ENCODE measurements around the gene FADS1.

DNA sequence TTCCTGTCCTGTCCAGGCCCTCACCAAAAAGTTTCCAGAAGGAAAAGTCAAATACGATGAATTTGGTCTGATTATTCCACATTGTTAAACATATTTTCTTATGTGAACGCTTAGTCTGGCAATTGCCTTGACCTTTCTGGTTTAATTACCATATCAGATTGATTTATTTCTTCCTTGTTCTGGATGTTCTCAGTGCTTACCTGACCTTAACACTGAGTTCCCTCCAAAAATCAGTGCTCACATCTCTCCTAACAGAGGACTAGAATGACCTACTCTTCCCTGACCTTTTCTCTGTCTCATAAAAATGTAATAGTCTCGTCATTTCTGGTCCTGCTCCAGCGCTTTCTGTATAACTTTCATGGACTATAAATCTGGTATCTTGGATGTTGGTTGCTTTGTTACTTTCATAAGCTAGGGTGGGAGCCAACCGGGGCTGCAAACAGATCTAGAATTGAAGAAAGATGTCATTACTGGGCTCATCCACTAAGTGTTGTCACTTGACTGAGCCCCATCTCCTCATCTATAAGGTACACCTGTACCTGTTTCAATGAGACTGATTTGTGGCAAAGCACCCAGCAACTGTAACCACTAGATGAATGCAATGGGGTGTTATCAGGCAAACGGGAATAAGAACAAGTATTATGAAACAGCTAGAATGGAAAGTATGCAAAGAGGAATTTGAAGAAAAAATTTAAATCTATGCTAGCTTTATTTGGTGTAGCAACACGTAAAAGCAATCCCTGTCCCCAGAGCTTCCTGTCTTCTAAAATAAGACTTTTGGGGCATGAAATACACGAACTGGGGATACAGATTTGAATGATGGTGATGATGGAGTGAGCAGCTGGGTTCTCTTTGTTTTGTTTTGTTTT, 13.7 kb upstream of the FADS1 start:
- no peak for TF ChIP-seq GABPA (IDR thresholded peaks at IDR 0.05; ENCODE audit: low read depth)
- TF ChIP-seq, protein P1, sequence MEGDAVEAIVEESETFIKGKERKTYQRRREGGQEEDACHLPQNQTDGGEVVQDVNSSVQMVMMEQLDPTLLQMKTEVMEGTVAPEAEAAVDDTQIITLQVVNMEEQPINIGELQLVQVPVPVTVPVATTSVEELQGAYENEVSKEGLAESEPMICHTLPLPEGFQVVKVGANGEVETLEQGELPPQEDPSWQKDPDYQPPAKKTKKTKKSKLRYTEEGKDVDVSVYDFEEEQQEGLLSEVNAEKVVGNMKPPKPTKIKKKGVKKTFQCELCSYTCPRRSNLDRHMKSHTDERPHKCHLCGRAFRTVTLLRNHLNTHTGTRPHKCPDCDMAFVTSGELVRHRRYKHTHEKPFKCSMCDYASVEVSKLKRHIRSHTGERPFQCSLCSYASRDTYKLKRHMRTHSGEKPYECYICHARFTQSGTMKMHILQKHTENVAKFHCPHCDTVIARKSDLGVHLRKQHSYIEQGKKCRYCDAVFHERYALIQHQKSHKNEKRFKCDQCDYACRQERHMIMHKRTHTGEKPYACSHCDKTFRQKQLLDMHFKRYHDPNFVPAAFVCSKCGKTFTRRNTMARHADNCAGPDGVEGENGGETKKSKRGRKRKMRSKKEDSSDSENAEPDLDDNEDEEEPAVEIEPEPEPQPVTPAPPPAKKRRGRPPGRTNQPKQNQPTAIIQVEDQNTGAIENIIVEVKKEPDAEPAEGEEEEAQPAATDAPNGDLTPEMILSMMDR (IDR thresholded peaks at IDR 0.05; ENCODE audit: insufficient read depth, low read length) = no peak
- TF ChIP-seq POLR2AphosphoS5 (IDR thresholded peaks at IDR 0.05; ENCODE audit: low read depth) = no peak
- TF ChIP-seq, protein P2, sequence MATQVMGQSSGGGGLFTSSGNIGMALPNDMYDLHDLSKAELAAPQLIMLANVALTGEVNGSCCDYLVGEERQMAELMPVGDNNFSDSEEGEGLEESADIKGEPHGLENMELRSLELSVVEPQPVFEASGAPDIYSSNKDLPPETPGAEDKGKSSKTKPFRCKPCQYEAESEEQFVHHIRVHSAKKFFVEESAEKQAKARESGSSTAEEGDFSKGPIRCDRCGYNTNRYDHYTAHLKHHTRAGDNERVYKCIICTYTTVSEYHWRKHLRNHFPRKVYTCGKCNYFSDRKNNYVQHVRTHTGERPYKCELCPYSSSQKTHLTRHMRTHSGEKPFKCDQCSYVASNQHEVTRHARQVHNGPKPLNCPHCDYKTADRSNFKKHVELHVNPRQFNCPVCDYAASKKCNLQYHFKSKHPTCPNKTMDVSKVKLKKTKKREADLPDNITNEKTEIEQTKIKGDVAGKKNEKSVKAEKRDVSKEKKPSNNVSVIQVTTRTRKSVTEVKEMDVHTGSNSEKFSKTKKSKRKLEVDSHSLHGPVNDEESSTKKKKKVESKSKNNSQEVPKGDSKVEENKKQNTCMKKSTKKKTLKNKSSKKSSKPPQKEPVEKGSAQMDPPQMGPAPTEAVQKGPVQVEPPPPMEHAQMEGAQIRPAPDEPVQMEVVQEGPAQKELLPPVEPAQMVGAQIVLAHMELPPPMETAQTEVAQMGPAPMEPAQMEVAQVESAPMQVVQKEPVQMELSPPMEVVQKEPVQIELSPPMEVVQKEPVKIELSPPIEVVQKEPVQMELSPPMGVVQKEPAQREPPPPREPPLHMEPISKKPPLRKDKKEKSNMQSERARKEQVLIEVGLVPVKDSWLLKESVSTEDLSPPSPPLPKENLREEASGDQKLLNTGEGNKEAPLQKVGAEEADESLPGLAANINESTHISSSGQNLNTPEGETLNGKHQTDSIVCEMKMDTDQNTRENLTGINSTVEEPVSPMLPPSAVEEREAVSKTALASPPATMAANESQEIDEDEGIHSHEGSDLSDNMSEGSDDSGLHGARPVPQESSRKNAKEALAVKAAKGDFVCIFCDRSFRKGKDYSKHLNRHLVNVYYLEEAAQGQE (IDR thresholded peaks at IDR 0.05; ENCODE audit: insufficient replicate concordance, low read depth) = no peak

All from HL-60 (cell line).